ENCODE data around the gene AGAP2. TPM values are rescaled to one million over a fixed set of nuclear protein-coding genes. Genes with fewer than 3 reads are reported as not detected.

Gene AGAP2
- 0.10 to 0.16 TPM (median 0.13 TPM) in 5 replicates for total RNA-seq (2022; extraction: Qiagen RNA extraction; ENCODE audit: low read depth)

GRCh38 chr12:57738661-57739237 is at the start of gene AGAP2:
Gene AGAP2, minus strand, starts transcription at chr12:57738742. Its CDS starts 496 bp downstream, at chr12:57738246.

DNA sequence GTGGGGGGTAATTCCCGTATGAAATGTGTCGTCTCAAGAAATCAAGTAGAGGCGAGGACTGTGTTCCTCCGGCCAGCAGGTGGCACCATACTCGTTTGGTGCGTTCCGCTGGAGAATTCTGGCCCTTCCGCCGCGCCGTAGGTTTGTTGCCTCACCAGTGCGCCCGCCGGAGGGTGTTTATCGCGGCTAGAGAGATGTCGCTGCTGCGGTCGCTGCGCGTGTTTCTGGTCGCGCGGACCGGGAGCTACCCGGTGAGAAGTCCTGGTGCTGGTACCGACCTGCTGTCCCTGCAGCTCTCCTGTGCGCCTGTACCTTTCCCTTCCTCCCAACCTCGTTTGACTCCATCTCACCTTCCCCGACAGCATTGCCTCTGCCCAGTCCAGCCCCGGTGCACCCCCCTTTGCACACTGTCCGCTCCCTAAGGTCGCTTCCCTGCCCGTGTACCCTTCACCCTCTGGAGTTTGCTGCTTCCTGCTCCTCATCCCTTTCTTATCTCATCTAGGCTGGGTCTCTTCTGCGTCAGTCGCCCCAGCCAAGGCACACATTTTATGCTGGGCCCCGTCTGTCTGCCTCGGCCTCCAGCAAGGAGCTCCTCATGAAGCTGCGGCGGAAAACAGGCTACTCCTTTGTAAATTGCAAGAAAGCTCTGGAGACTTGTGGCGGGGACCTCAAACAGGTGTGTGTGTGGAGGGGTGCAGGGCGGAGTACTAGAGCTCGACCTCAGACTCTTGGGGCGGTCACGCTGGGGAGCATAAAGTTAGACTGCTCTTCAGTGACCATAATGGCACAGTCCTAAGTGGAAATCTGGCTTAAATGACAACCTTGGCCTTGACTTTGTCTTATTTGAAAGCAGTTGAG is 44.3 kb upstream of the AGAP2 start, which contains the start of gene TSFM:
Gene TSFM, plus strand, starts transcription at position 180 of the 858 bp plus-strand sequence. Its CDS starts 15 bp downstream, at position 195.

GRCh38 chr12:57772429-57773322 is 34.1 kb upstream of the AGAP2 start, which contains the start of gene EEF1AKMT3:
Gene EEF1AKMT3, plus strand, starts transcription at chr12:57772614. Its CDS starts 111 bp downstream, at chr12:57772725.

DNA sequence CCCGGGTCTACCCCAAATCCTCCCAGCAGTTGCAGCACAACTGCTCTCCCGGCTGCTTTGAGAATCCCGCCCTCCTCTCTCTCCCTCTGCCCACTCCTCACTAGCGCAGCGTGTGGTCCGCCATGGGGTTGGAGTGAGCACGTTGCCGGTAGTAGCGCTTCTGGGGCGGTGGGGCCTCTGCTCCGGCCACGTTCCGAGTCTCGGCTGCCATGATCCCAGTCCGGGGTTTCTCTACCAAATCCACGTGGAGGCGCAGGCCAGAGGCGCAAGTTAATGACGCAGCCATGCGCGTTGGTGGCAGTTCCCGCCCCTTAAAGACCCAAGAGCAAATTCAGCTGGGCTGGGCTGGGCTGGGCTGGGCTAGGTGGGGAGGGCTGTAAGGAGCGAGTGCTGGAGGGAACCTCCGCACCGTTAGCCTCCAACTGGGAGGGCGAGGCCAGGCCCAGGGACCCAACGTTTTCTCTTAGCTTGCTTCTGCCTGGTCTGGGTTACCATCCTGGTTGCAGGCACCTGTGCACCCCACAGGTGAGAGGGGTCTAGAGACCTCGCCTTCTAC is 33.4 kb upstream of the AGAP2 start, which contains the start of gene METTL1:
Gene METTL1, minus strand, starts transcription at position 233 of the 556 bp plus-strand sequence. Its CDS starts 22 bp downstream, at position 211.

GRCh38 chr12:57766464-57767304 is 28.1 kb upstream of the AGAP2 start, which contains the start of gene CYP27B1:
Gene CYP27B1, minus strand, starts transcription at chr12:57767078. Its CDS starts 37 bp downstream, at chr12:57767041.

GRCh38 chr12:57754411-57755193 is 16.1 kb upstream of the AGAP2 start, which contains the start of gene MARCHF9:
Gene MARCHF9, plus strand, starts transcription at chr12:57755103. Its CDS starts 426 bp downstream, at chr12:57755529.

GRCh38 chr12:57751788-57752667 is 13.5 kb upstream of the AGAP2 start, which contains the start of gene CDK4:
Gene CDK4, minus strand, starts transcription at chr12:57752310. Its CDS starts 593 bp downstream, at chr12:57751717.

DNA sequence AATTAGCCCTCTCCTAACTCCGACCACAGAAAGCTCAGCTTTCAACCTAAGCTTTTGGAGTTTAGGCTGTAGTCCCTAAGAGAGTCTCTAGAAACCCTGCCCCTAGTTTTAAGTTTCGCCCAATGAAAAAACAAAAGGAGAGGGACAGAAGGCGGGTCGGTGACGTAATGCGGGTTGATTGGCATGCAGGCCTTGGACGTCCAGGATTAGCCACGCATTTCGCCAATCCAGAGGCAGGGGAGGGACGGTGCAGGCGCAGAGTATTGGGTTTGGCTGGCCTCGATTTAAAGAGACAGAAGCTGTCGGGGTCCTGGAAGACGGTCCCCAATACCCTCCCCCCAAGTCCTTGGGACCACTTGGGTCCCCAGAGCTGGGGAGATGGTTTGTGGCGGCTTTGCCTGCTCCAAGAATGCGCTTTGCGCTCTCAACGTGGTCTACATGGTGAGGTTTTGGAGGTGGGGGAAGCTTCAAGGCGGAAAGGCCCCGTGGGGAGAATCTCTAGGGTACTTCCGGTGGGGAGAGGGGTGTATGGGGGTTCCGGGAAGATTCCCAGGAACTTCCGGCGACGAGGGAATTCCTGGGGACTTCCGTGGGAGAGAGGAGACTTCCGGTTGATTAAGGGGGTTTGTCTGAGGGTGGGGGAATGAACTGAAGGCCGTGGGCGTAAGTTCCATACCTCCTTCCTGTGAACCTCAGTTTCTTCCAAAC is 6.4 kb upstream of the AGAP2 start, which contains the start of gene TSPAN31:
Gene TSPAN31, plus strand, starts transcription at position 263 of the 708 bp plus-strand sequence. Its CDS starts 116 bp downstream, at position 379.

GRCh38 chr12:57693659-57694458 is 44.7 kb downstream of the AGAP2 start, which contains the start of gene OS9:
Gene OS9, plus strand, starts transcription at chr12:57694132. Its CDS starts 30 bp downstream, at chr12:57694162.

Other genes with a start within 250 kb of the AGAP2 start
- 30.4 to 41.9 TPM (median 34.7 TPM) in 5 replicates for gene DDIT3, start 218.2 kb downstream of the AGAP2 start, total RNA-seq (2022; extraction: Qiagen RNA extraction; ENCODE audit: low read depth)
- gene MBD6, start 215.9 kb downstream of the AGAP2 start, total RNA-seq (2022; extraction: Qiagen RNA extraction; ENCODE audit: low read depth), result 16.7 to 30.9 TPM (median 25.6 TPM) in 5 replicates
- gene DCTN2, start 191.6 kb downstream of the AGAP2 start, total RNA-seq (2022; extraction: Qiagen RNA extraction; ENCODE audit: low read depth), result 114 to 168 TPM (median 120 TPM) in 5 replicates
- gene KIF5A, start 188.7 kb downstream of the AGAP2 start, total RNA-seq (2022; extraction: Qiagen RNA extraction; ENCODE audit: low read depth), result 0.14 to 0.27 TPM (median 0.24 TPM) in 5 replicates
- 40.8 to 44.9 TPM (median 42.5 TPM) in 5 replicates for gene PIP4K2C, start 147.6 kb downstream of the AGAP2 start, total RNA-seq (2022; extraction: Qiagen RNA extraction; ENCODE audit: low read depth)
- gene DTX3, start 133.9 kb downstream of the AGAP2 start, total RNA-seq (2022; extraction: Qiagen RNA extraction; ENCODE audit: low read depth), result 16.2 to 18.8 TPM (median 17.8 TPM) in 5 replicates
- 6.1 to 7.7 TPM (median 6.6 TPM) in 5 replicates for gene ARHGEF25, start 127.3 kb downstream of the AGAP2 start, total RNA-seq (2022; extraction: Qiagen RNA extraction; ENCODE audit: low read depth)
- 29.9 to 52.0 TPM (median 44.1 TPM) in 5 replicates for gene B4GALNT1, start 105.5 kb downstream of the AGAP2 start, total RNA-seq (2022; extraction: Qiagen RNA extraction; ENCODE audit: low read depth)
- 112 to 122 TPM (median 116 TPM) in 5 replicates for gene OS9, start 44.6 kb downstream of the AGAP2 start, total RNA-seq (2022; extraction: Qiagen RNA extraction; ENCODE audit: low read depth)
- 13.2 to 21.9 TPM (median 16.0 TPM) in 5 replicates for gene TSPAN31, start 6.3 kb upstream of the AGAP2 start, total RNA-seq (2022; extraction: Qiagen RNA extraction; ENCODE audit: low read depth)
- 253 to 299 TPM (median 268 TPM) in 5 replicates for gene CDK4, start 13.6 kb upstream of the AGAP2 start, total RNA-seq (2022; extraction: Qiagen RNA extraction; ENCODE audit: low read depth)
- 6.1 to 8.0 TPM (median 7.2 TPM) in 5 replicates for gene MARCHF9, start 16.4 kb upstream of the AGAP2 start, total RNA-seq (2022; extraction: Qiagen RNA extraction; ENCODE audit: low read depth)
- 0.89 to 2.8 TPM (median 2.3 TPM) in 5 replicates for gene CYP27B1, start 28.3 kb upstream of the AGAP2 start, total RNA-seq (2022; extraction: Qiagen RNA extraction; ENCODE audit: low read depth)
- 52.1 to 68.7 TPM (median 54.0 TPM) in 5 replicates for gene METTL1, start 33.4 kb upstream of the AGAP2 start, total RNA-seq (2022; extraction: Qiagen RNA extraction; ENCODE audit: low read depth)
- gene EEF1AKMT3, start 33.9 kb upstream of the AGAP2 start, total RNA-seq (2022; extraction: Qiagen RNA extraction; ENCODE audit: low read depth), result 5.3 to 6.5 TPM (median 6.2 TPM) in 5 replicates
- gene TSFM, start 44.0 kb upstream of the AGAP2 start, total RNA-seq (2022; extraction: Qiagen RNA extraction; ENCODE audit: low read depth), result 69.3 to 81.3 TPM (median 71.5 TPM) in 5 replicates
- gene AVIL, start 80.0 kb upstream of the AGAP2 start, total RNA-seq (2022; extraction: Qiagen RNA extraction; ENCODE audit: low read depth), result 0.35 to 0.77 TPM (median 0.57 TPM) in 5 replicates
- 43.2 to 57.6 TPM (median 53.1 TPM) in 5 replicates for gene CTDSP2, start 108.0 kb upstream of the AGAP2 start, total RNA-seq (2022; extraction: Qiagen RNA extraction; ENCODE audit: low read depth)
- gene ATP23, start 202.8 kb upstream of the AGAP2 start, total RNA-seq (2022; extraction: Qiagen RNA extraction; ENCODE audit: low read depth), result 5.4 to 7.2 TPM (median 6.6 TPM) in 5 replicates